NCI-H1092 treated with DMSO at 0.1 percent for 48 hours (cell line): ENCODE data around the gene ATG2A.
A peak's percentile ranks its signal among the peaks of the same experiment; 100 is the strongest.

ENCODE experiments used
- DNase-seq: peaks from one replicate; lab custom pipeline; 2025; lab: John Stamatoyannopoulos, UW

ATG2A gene

DNA sequence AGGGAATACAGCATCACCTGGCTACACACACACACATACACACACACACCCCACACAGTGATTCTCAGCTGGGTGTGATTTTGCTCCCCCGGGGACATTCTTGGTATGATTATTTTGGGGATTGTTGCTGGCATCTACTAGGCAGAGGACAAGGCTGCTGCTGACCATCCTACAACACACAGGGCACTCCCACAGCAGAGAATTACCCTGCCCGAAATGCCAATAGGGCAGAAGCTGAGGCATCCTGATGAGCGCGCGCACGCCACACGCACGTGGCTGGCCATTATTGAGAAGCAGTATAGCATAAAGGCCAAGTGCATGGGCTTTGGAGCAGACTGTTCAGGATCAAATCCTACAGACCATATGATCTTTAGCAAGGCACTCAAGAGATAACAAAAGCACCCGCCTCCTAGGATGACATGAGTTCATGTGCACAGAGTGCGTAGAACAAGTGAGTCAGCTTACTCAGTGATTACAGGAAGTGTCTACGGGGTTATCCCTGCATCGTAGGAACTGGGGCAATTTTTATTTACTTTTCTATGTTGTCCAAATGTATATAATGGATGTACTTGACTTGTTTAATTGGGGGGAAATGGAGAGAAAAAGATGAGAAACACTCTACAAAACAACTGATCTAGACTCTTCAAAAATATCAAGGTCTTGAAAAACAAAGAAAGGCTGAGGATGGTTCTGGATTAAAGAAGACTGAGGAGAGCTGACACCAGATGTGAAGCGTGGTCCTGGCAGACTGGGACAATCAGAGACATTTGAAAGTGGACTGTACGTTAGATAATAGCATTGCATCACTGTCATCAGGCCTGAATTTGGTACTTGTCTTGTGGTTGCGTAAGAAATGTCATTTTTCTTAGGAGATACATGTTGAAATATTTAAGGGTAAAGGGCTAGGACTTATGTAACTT is 31.4 kb downstream of the ATG2A start:
- no peak for DNase-seq

GRCh38 chr11:64884019-64884418 is 33.0 kb downstream of the ATG2A start:
- DNase-seq: no peak

DNA sequence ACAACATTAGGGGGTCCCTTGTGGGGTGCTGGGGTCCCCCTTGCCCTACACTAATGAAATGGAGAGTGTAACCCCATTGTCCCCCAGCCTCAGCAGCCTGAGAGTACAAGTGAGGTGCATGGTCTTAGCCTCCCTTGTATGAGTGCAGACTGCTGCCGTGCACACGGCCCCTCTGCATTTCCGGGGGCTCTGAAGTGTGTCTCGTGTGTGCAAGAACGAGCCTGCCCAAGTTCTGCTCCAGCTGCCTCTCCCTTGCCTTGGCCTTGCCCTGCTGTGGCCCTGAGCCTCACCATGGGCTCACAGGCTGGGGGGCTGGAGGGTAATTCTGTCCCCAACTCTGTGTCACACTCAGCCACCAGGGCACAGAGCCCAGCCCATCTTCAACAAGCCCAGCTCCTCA is 33.4 kb downstream of the ATG2A start:
- DNase-seq: no peak

- DNase-seq: no peak
Measured at GRCh38 chr11:64882243-64882642, 34.8 kb downstream of the ATG2A start.

GRCh38 chr11:64881476-64881875 is 35.5 kb downstream of the ATG2A start:
- no peak for DNase-seq

DNA sequence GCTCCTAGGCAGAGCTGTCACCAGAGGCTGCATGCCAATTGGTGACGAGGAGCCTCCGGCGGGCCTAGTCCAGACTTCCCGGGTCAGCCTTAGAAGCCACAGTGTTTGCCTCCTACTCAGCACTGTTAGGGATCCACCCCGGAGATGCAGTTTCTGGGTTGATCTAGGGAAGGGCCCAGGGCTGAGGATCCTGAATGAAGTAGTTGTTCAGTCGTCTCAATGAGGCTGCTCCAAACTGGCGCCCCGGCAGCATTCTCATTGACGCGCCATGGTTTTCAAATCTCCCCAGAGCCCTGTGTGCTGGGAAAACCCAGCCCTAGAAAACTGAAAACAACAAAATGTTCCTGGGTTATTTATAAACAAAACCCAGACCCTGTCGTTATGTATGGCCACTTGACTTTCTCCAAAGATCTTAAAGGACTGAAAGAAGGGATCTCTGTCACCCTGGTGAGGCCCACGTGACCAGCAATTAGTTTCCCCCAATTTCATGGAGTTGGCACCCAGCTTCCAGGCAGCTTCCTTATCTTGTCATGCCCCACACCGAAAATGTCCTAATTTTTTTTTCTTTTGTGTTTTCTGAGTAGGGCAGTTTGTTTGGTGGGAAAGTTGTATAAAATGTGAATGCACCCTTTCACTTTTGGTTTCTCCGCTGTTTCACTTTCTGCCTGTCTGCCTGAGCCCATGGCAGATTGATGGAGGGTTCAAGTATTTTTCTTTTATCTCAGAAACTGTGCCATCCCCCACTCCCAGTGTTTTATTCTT is 36.6 kb downstream of the ATG2A start:
- DNase-seq: no peak

DNA sequence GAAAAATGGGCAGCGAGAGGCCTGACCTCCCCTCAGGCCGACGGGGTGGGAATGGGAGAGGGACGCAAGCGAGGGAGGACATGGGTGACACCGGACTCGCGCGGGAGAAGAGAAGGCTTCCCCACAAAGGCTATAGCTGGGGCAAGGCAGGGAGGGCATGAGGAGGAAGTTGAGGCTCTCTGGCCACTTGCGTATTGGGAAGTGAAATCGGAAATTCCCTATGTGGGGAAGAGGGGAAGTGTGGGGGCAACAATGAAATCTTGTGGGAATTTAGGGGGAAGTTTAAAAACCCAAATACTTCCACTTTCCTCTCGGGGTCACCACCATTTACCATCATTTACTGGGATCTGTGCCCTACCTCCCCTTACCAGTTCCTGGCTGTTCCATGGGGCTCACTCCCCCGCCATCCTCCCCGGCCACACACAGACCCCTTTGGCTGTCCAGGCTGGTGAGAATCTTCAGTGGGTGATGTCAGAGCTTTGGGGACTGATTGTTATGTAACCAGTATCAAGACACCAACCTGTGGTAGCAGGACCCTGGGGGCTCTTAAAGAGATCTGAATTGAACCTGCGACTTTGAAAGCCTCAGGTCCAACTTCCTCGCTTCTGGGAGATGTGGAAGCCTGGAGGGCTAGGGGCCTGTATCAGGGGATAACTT is 37.6 kb downstream of the ATG2A start:
- DNase-seq: no peak

DNA sequence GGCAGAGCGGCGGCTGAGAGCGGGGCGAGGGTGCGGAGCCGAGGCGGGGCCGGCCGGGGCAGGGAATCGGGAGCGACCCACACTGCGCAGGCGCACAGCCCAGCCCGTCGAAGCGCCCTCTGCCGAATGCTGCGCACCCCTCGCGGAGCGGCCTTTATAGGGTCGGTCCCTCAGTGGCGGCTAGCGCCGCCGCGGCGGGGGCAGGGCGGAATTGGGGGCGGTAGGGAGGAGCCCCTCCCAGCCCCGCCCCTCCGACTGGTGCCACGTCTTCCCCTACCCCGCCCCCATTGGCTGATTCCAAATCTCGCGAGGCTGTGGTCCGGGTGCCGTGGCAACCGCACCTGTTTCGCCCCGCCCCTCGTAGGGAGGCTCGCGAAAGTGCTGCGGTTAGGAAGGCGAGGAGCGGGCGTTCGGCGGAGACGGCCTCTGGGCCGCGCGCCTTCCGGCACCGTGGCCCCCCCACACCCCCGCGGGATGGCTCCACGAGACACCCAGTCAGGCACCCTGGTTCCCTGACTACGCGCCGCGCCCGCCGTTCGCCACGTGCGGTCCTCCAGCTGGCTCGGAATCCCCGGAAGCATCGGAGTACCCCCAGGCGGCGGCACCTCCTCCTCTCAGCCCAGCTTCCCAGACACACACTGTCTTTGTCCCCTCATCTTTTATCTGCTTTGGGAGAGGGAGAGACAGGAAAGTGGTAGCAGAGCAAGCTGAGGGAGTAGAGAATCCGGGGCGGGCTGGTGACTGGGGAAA is 38.3 kb downstream of the ATG2A start, which contains the start of gene EHD1:
Gene EHD1, minus strand, starts transcription at position 128 of the 750 bp plus-strand sequence. CDS start 157 bp downstream, outside the sequence.
- DNase-seq: peak; percentile 99

DNA sequence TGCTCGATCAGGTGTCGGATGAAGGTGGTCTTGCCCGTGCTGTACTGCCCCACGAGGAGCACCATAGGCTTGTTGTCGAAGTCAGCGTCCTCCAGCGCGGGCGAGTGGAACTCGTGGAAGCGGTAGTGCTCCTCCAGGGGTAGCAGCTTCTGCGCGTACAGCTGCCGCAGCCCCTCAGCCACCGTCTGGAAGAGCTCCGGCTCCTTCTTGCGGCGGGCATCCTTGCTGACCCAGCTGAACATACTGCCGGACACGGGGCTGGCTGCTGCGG is 38.9 kb downstream of the ATG2A start:
- DNase-seq: peak; percentile 69

- no peak for DNase-seq
Measured at GRCh38 chr11:64877390-64878222, 39.4 kb downstream of the ATG2A start.

- no peak for DNase-seq
Measured at GRCh38 chr11:64876835-64877341, 40.1 kb downstream of the ATG2A start.

DNA sequence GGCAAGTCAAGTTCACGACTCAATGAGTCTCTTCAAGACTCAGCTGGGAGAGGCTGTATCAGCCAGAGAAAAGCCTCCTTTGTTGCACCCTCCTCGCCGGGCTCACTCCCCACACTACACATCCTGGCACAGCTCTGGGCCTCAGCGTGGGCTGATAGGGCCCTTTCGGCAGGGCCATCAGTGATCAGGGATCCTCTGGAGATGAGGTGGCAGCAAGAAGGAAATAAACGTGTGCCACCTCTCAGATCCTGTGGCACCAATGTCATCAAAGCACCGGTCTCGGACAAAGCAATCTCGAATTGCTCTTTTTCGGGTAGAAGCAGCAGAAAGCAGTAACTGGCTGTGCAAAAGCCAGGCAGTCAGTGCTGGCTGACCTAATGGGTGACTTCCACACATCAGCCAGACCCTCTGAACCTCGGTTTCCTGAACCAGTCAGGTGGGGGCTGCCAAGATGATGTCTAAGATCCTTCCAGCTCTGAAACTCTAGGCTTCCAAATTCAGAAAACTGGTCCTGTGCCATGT is 40.7 kb downstream of the ATG2A start:
- no peak for DNase-seq

GRCh38 chr11:64875369-64876228 is 41.4 kb downstream of the ATG2A start:
- no peak for DNase-seq

GRCh38 chr11:64874308-64875240 is 42.4 kb downstream of the ATG2A start:
- DNase-seq: no peak

DNA sequence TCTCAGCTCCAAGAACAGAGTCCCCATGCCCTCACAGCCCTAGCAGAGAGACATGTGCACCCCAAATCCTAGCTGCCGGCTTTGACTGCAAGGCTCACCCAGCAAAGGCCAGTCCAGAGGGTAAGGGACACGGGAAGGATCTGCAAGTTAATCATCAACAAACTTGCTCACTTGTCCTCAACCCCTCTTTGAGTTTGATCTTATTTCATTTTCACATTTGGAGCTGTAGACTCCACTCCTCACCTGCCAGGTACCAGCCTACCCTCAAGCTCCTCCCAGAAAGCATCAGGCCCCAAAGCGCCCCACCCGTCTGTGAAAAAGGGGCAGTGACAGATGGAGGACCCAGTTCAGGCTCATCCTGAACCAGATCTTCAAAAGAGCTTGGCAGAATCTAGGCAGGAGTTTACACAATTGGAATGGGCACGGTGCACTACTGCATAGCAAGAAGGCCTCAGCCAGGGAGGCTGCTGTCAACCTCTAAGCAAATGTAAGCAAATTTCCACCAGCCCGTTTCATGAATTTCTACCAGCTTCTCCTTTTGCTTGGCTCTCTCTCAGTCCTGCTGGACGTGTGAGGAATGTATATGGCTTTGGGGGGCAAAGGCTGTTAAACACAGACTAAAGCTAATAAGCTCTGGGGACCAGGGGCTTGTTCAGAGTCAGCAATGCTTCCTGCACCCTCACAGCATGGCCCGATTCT is 44.1 kb downstream of the ATG2A start:
- DNase-seq: no peak

- no peak for DNase-seq
Measured at GRCh38 chr11:64871492-64871891, 45.5 kb downstream of the ATG2A start.

DNA sequence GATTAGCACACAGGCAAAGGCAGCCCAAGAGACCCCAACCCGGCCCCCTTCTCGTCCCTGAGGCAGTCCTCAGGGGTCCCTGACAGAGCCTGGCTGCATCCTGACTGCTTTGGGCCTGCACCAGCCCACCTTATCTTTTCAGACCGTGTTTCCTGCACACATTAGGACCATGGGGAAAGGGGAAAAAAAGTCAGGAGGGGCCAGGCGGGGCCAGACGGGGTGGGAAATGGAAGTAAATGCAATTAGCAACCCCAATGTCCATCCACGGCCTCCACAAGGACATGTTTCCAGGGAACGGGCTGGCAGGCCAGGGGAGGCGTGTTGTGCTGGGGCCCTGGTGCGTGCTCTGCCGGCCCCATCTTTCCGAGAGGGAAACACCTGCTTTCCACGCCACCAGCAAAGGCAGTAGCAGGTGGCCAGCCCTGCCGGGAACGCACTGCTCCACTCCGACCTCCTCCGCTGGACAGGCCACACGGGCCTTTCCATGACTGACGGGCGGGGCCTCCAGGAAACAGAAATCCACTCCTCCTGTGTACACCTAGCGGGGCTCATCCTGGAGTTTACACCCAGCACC is 46.0 kb downstream of the ATG2A start:
- DNase-seq: no peak
